ENCODE data around the gene IFT43.

IFT43 gene

GRCh38 chr14:76098047-76098446 lies 112.5 kb downstream of the IFT43 start:
- H3K4me3 ChIP-seq (replicated peaks in 1 of 2; ENCODE audit: low read depth in 2 of 2, low read length in 2 of 2) = no peak overlapping the region
- TF ChIP-seq CTCF (IDR thresholded peaks at IDR 0.05; ENCODE audit: low read depth, low read length) = no peak
- DNase-seq (ENCODE audit: low read depth in 2 of 2) = no peak

GRCh38 chr14:76098916-76099675 lies 113.5 kb downstream of the IFT43 start:
- TF ChIP-seq CTCF (IDR thresholded peaks at IDR 0.05; ENCODE audit: low read depth, low read length) = no peak
- DNase-seq (ENCODE audit: low read depth in 2 of 2) = no peak
- H3K4me3 ChIP-seq (replicated peaks in 1 of 2; ENCODE audit: low read depth in 2 of 2, low read length in 2 of 2) = no peak overlapping the region

- DNase-seq (ENCODE audit: low read depth in 2 of 2) = no peak
- TF ChIP-seq CTCF (IDR thresholded peaks at IDR 0.05; ENCODE audit: low read depth, low read length) = no peak
- H3K4me3 ChIP-seq (replicated peaks in 1 of 2; ENCODE audit: low read depth in 2 of 2, low read length in 2 of 2) = no peak overlapping the region
Measured at GRCh38 chr14:76100236-76100635, 114.7 kb downstream of the IFT43 start.

- no peak for TF ChIP-seq CTCF (IDR thresholded peaks at IDR 0.05; ENCODE audit: low read depth, low read length)
- DNase-seq (ENCODE audit: low read depth in 2 of 2) = peak; percentile 9 to 38
- H3K4me3 ChIP-seq (replicated peaks in 1 of 2; ENCODE audit: low read depth in 2 of 2, low read length in 2 of 2) = no peak overlapping the region
Measured at GRCh38 chr14:76101391-76102379, 116.1 kb downstream of the IFT43 start.

GRCh38 chr14:76104802-76105355 lies 119.3 kb downstream of the IFT43 start:
- no peak overlapping the region for H3K4me3 ChIP-seq (replicated peaks in 1 of 2; ENCODE audit: low read depth in 2 of 2, low read length in 2 of 2)
- DNase-seq (ENCODE audit: low read depth in 2 of 2) = no peak
- no peak for TF ChIP-seq CTCF (IDR thresholded peaks at IDR 0.05; ENCODE audit: low read depth, low read length)

GRCh38 chr14:76106188-76106587 lies 120.6 kb downstream of the IFT43 start:
- H3K4me3 ChIP-seq (replicated peaks in 1 of 2; ENCODE audit: low read depth in 2 of 2, low read length in 2 of 2) = no peak overlapping the region
- TF ChIP-seq CTCF (IDR thresholded peaks at IDR 0.05; ENCODE audit: low read depth, low read length) = no peak
- no peak for DNase-seq (ENCODE audit: low read depth in 2 of 2)

Measured in cardiac fibroblast (primary cell).